Measurements from ENCODE around the gene MPZL3. TPM values are rescaled to one million over a fixed set of nuclear protein-coding genes. Genes with fewer than 3 reads are reported as not detected.

The MPZL3 gene
- polyA plus RNA-seq, 1 donor from 2014 or later: 3.6 TPM

DNA sequence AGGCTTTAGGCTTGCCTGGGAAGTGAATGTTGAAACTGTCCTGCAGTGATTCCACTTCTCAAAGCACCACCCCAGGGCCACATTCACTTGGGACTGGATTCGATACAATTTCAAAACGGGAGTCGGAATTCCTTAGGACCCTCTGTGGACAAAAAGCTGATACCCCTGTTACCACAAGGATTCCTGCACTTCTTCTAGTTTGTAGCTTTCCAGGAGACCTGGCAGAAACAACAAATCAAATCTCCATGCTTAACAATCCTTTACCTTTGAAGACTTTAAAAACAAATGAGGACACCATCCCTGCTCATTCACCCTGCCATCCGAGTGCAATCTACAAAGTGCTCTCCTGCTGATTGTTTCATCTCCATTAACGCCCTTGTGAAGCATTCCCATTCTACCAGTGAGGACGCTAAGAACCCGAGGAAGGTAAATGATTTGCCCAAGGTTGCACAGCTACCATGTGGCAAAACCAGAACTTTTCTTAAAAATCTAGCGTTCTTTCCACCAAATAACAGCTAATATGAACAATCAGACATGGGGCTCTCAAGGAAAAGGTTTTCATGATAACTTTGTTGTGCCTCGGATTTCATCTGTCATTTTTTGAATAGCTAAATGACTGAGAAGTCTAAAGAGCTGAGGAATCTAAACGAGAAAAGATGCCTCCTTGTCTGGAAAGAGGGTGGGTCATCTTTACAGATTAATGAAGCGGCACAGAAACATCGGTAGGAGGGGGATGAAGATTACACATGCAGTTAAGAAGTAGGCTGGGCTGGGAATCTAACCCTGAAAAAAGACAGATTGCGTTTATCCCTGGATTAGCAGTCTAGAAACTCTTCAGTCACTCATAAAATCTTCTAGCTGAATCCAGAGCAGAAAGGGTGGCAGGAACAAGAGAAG lies 12.7 kb upstream of the MPZL3 start:
- no peaks in the 10 kb centered on the region for H3K9me3 ChIP-seq (ENCODE audit: low read length)
- H3K79me2 ChIP-seq (replicated peaks; ENCODE audit: insufficient read depth, low read length): no peaks in the 10 kb centered on the region
- peaks cover 4% of the 10 kb centered on the region for H3K27me3 ChIP-seq (ENCODE audit: insufficient read depth, low read depth, low read length)
- TF ChIP-seq POLR2AphosphoS5 (IDR thresholded peaks at IDR 0.05): no peak
- TF ChIP-seq, protein P1, sequence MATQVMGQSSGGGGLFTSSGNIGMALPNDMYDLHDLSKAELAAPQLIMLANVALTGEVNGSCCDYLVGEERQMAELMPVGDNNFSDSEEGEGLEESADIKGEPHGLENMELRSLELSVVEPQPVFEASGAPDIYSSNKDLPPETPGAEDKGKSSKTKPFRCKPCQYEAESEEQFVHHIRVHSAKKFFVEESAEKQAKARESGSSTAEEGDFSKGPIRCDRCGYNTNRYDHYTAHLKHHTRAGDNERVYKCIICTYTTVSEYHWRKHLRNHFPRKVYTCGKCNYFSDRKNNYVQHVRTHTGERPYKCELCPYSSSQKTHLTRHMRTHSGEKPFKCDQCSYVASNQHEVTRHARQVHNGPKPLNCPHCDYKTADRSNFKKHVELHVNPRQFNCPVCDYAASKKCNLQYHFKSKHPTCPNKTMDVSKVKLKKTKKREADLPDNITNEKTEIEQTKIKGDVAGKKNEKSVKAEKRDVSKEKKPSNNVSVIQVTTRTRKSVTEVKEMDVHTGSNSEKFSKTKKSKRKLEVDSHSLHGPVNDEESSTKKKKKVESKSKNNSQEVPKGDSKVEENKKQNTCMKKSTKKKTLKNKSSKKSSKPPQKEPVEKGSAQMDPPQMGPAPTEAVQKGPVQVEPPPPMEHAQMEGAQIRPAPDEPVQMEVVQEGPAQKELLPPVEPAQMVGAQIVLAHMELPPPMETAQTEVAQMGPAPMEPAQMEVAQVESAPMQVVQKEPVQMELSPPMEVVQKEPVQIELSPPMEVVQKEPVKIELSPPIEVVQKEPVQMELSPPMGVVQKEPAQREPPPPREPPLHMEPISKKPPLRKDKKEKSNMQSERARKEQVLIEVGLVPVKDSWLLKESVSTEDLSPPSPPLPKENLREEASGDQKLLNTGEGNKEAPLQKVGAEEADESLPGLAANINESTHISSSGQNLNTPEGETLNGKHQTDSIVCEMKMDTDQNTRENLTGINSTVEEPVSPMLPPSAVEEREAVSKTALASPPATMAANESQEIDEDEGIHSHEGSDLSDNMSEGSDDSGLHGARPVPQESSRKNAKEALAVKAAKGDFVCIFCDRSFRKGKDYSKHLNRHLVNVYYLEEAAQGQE (IDR thresholded peaks at IDR 0.05; ENCODE audit: borderline replicate concordance): no peak
- TF ChIP-seq SMC3 (conservative IDR thresholded peaks at IDR 0.05; ENCODE audit: poor library complexity): no peak
- TF ChIP-seq MXI1 (conservative IDR thresholded peaks at IDR 0.05; ENCODE audit: poor library complexity, severe bottlenecking): no peak
- TF ChIP-seq TAF1 (IDR thresholded peaks at IDR 0.05; ENCODE audit: low read depth): no peak
- no peak for TF ChIP-seq EP300 (conservative IDR thresholded peaks at IDR 0.05; ENCODE audit: poor library complexity, severe bottlenecking)
- TF ChIP-seq, protein P2, sequence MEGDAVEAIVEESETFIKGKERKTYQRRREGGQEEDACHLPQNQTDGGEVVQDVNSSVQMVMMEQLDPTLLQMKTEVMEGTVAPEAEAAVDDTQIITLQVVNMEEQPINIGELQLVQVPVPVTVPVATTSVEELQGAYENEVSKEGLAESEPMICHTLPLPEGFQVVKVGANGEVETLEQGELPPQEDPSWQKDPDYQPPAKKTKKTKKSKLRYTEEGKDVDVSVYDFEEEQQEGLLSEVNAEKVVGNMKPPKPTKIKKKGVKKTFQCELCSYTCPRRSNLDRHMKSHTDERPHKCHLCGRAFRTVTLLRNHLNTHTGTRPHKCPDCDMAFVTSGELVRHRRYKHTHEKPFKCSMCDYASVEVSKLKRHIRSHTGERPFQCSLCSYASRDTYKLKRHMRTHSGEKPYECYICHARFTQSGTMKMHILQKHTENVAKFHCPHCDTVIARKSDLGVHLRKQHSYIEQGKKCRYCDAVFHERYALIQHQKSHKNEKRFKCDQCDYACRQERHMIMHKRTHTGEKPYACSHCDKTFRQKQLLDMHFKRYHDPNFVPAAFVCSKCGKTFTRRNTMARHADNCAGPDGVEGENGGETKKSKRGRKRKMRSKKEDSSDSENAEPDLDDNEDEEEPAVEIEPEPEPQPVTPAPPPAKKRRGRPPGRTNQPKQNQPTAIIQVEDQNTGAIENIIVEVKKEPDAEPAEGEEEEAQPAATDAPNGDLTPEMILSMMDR (IDR thresholded peaks at IDR 0.05; ENCODE audit: poor library complexity, severe bottlenecking): no peak
- no peak for TF ChIP-seq RAD21 (conservative IDR thresholded peaks at IDR 0.05)
- TF ChIP-seq EZH2 (IDR thresholded peaks at IDR 0.05; ENCODE audit: borderline replicate concordance, insufficient read depth, low read length, poor library complexity, severe bottlenecking): no peak
- no peak overlapping the region for H3K4me2 ChIP-seq (ENCODE audit: low read length)
- H3K4me3 ChIP-seq (ENCODE audit: low read length): no peak overlapping the region
- no peaks in the 10 kb centered on the region for H3K36me3 ChIP-seq (ENCODE audit: insufficient read depth, low read length)
- no peaks in the 10 kb centered on the region for H3F3A ChIP-seq (ENCODE audit: insufficient read depth, low read length, poor library complexity, severe bottlenecking)
- no peak overlapping the region for H3K27ac ChIP-seq (ENCODE audit: low read length)
- H3K9ac ChIP-seq (ENCODE audit: low read length): no peak overlapping the region
- H4K20me1 ChIP-seq (ENCODE audit: insufficient read depth): no peaks in the 10 kb centered on the region
- H3K9me2 ChIP-seq (ENCODE audit: insufficient read depth, low read length): no peaks in the 10 kb centered on the region
- no peak overlapping the region for H2AFZ ChIP-seq (ENCODE audit: low read depth, low read length)

DNA sequence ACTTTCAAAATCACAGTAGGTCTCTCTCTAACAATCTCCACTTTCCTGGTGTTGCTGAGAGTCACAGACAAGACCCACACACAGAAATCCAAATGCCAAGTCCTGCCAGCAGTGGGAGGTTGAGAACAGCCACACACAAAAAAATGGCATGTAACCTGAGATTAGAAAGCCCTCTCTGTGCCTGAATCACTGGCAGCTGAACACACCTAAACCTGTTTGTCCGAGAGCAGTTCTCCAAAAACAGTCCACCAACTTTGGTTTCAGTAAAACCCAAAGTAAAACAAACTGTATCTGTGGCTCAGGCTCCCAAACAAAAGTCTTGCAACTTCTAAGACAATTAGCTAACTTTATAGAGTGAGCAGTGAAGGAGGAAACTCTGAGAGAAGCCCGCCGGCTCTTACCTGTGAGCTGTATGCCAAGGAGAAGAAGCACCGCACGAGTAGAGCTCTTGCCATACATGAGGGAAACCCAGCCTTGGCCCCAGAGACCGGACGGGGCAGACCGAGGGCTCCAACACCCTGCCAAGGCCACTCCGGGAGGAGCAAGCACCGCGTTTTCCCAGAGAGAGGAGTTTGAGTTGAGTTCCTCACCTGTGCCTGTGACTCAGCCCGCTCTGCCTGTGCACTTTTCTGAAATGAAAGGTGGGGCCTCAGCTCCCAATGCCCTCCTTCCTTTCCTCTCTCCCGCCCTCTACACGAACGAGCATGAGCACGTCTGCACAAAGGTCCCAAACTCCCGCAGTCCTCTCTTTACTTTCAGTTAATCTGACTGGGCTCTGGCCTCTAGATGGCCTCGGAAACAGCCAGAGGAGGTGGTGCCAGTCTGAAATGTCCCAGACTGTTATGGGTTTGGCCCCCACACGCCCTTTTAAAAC lies 11.8 kb upstream of the MPZL3 start, which contains the start of gene MPZL2:
Gene MPZL2 (minus strand): TSS at position 603 of the 874 bp plus-strand sequence. CDS start 144 bp downstream, at position 459.
- TF ChIP-seq SMC3 (conservative IDR thresholded peaks at IDR 0.05; ENCODE audit: poor library complexity): no peak
- TF ChIP-seq EZH2 (IDR thresholded peaks at IDR 0.05; ENCODE audit: borderline replicate concordance, insufficient read depth, low read length, poor library complexity, severe bottlenecking): no peak
- TF ChIP-seq, protein P2 (IDR thresholded peaks at IDR 0.05; ENCODE audit: poor library complexity, severe bottlenecking): no peak
- no peak for TF ChIP-seq TAF1 (IDR thresholded peaks at IDR 0.05; ENCODE audit: low read depth)
- Histone ChIP-seq H3K36me3 (ENCODE audit: insufficient read depth, low read length) (no peaks in the 10 kb centered on the region), H3F3A (ENCODE audit: insufficient read depth, low read length, poor library complexity, severe bottlenecking) (no peaks in the 10 kb centered on the region), H3K27me3 (ENCODE audit: insufficient read depth, low read depth, low read length) (peaks cover 4% of the 10 kb centered on the region), H3K9me2 (ENCODE audit: insufficient read depth, low read length) (no peaks in the 10 kb centered on the region), H3K4me2 (ENCODE audit: low read length) (no peak within 1 kb of the TSS), H3K4me3 (ENCODE audit: low read length) (no peak within 1 kb of the TSS), H2AFZ (ENCODE audit: low read depth, low read length) (no peak within 1 kb of the TSS), H3K79me2 (replicated peaks; ENCODE audit: insufficient read depth, low read length) (no peaks in the 10 kb centered on the region), H4K20me1 (ENCODE audit: insufficient read depth) (no peaks in the 10 kb centered on the region), H3K27ac (ENCODE audit: low read length) (no peak within 1 kb of the TSS), H3K9me3 (ENCODE audit: low read length) (no peaks in the 10 kb centered on the region), H3K9ac (ENCODE audit: low read length) (no peak within 1 kb of the TSS)

Measured in neural cell (in vitro differentiated cells).